Panc1 (cell line): Measurements from ENCODE around the gene ACMSD. TPM values are rescaled to one million over a fixed set of nuclear protein-coding genes. Genes with fewer than 3 reads are reported as not detected.
"Not testable (repeated sequence)": the region's sequence is repeated elsewhere in the genome, so short reads cannot be mapped to it uniquely, and the experiment has no call there.

Experiments
- ATAC-seq: fragments of 200-7000 bp; cut with Tn5 transposase; 2 replicates; pipeline ENCODE4 v1.9.1; 2020; ENCODE audit warnings: mild to moderate bottlenecking, moderate library complexity
- BruUV-seq: library from RNA; stranded (reverse); fragments of 400-500 nt; replicated peaks from 2 replicates; lab custom pipeline; 2021; lab: Mats Ljungman, UMichigan
- CTCF ChIA-PET: fragments of 300-600 bp; sonication (Branson Sonifier 250); formaldehyde crosslinking; loops from one replicate; lab custom pipeline; 2022; ENCODE audit warnings: antibody characterized with exemption; lab: Charles Lee
- POLR2A ChIA-PET: fragments of 300-600 bp; sonication (Branson Sonifier 250); formaldehyde crosslinking; loops from one replicate; lab custom pipeline; 2022; ENCODE audit warnings: antibody characterized with exemption; lab: Charles Lee
- DNase-seq: peaks from one replicate; pipeline ENCODE4 v3.0.0-alpha.2; 2010; ENCODE audit warnings: low read depth, low spot score
- H3K27ac ChIP-seq: 2 replicates; pipeline ENCODE4 v1.5.1; 2011; ENCODE audit warnings: mild to moderate bottlenecking, low read length, inconsistent platforms
- H3K27me3 ChIP-seq: fragments of 200-500 bp; sonication (Bioruptor generic); 2 replicates; pipeline ENCODE4 v1.6.0; 2014; ENCODE audit warnings: low read length, inconsistent platforms; ENCODE audit not compliant: control insufficient read depth, insufficient read depth
- H3K36me3 ChIP-seq: fragments of 200-500 bp; sonication (Bioruptor generic); 2 replicates; pipeline ENCODE4 v1.5.1; 2014; ENCODE audit warnings: inconsistent platforms, mild to moderate bottlenecking, low read length, moderate library complexity; ENCODE audit not compliant: control insufficient read depth, insufficient read depth
- H3K4me1 ChIP-seq: 2 replicates; pipeline ENCODE4 v1.5.1; 2011; ENCODE audit warnings: inconsistent platforms, mild to moderate bottlenecking, low read length, moderate library complexity; ENCODE audit not compliant: control insufficient read depth, insufficient read depth
- H3K4me3 ChIP-seq, 2 experiments: 2 replicates each; pipeline ENCODE4 v1.5.1; 2011 to 2012; ENCODE audit warnings: low read depth in 2 of 2, low read length in 2 of 2, mild to moderate bottlenecking in 2 of 2, inconsistent platforms in 1 of 2, moderate library complexity in 1 of 2
- H3K9me3 ChIP-seq: fragments of 200-500 bp; sonication (Bioruptor generic); 2 replicates; pipeline ENCODE4 v1.5.1; 2014; ENCODE audit warnings: low read depth, mild to moderate bottlenecking, inconsistent platforms, low read length, moderate library complexity; ENCODE audit not compliant: control insufficient read depth, insufficient read depth
- CTCF ChIP-seq: fragments of 450-650 bp; IDR thresholded peaks from 2 replicates; pipeline ENCODE4 v1.5.1; 2017; ENCODE audit warnings: mild to moderate bottlenecking
- POLR2AphosphoS5 ChIP-seq: IDR thresholded peaks from 2 replicates; pipeline ENCODE4 v1.6.1; 2012; ENCODE audit warnings: mild to moderate bottlenecking, low read depth, low read length, moderate library complexity
- REST ChIP-seq, 2 experiments: IDR thresholded peaks; 2 replicates each; pipeline ENCODE4 v1.6.1; 2011 to 2012; ENCODE audit warnings: low read depth in 2 of 2, control low read depth in 1 of 2, low read length in 1 of 2, mild to moderate bottlenecking in 1 of 2, moderate library complexity in 1 of 2; ENCODE audit not compliant: insufficient read depth in 1 of 2
- SIN3A ChIP-seq: IDR thresholded peaks from 2 replicates; pipeline ENCODE4 v1.6.1; 2012; ENCODE audit warnings: low read depth, mild to moderate bottlenecking, low read length, moderate library complexity, borderline replicate concordance; ENCODE audit not compliant: insufficient read depth
- TCF7L2 ChIP-seq: IDR thresholded peaks from 2 replicates; pipeline ENCODE4 v1.6.1; 2011; ENCODE audit warnings: mild to moderate bottlenecking, low read depth, low read length, inconsistent platforms
- in situ Hi-C: cut with HindIII; loops from 2 replicates; pipeline ENCODE4 v1.10.0; 2016; ENCODE audit warnings: low sequenced_read_pairs, low pct_unique_long_range_greater_than_20kb
- intact Hi-C: fragments of 100-400 bp; cut with micrococcal nuclease; formaldehyde crosslinking; loops from one replicate; pipeline ENCODE4 v1.10.0; 2022; ENCODE audit not compliant: unreplicated experiment
- total RNA-seq: library from RNA; stranded (reverse); gene quantifications from one replicate; pipeline ENCODE4 v1.2.1, GENCODE V29; 2021; ENCODE audit not compliant: unreplicated experiment

Gene ACMSD
- total RNA-seq, 1 experiment from 2014 or later = not detected

GRCh38 chr2:134800341-134800740 lies 38.1 kb upstream of the ACMSD start:
- ATAC-seq (no peak), DNase-seq (no peak)
- intact Hi-C loops = no loop called here
- TF ChIP-seq SIN3A = no peak
- TF ChIP-seq CTCF = no peak
- TF ChIP-seq POLR2AphosphoS5 = no peak
- no peak for TF ChIP-seq REST (IDR thresholded peaks at IDR 0.05; ENCODE audit: insufficient read depth in 1 of 2, low read depth in 2 of 2, low read length in 1 of 2)
- no peak for TF ChIP-seq TCF7L2
- ChIA-PET POLR2A (no interaction called here), CTCF (no interaction called here)
- H3K9me3 ChIP-seq = no peaks in the 10 kb centered on the region
- no peaks in the 10 kb centered on the region for H3K36me3 ChIP-seq
- no peaks in the 10 kb centered on the region for H3K27me3 ChIP-seq
- BruUV-seq = no TSS peak
- no peaks in the 10 kb centered on the region for H3K4me1 ChIP-seq
- H3K4me3 ChIP-seq = no peak overlapping the region
- in situ Hi-C loops = no loop called here
- no peak overlapping the region for H3K27ac ChIP-seq

- in situ Hi-C loops, CTCF ChIA-PET, H3K27me3 ChIP-seq, H3K4me3 ChIP-seq, DNase-seq, intact Hi-C loops, ATAC-seq, H3K4me1 ChIP-seq, BruUV-seq, H3K9me3 ChIP-seq, H3K27ac ChIP-seq, H3K36me3 ChIP-seq: not testable (repeated sequence)
- POLR2A ChIA-PET = interaction anchor here (0.6 kb wide), 1 partner anchor 41 kb away, joined by 5 read pairs; no protein-coding TSS in a partner anchor
Measured at GRCh38 chr2:134803609-134804405, 34.6 kb upstream of the ACMSD start.

GRCh38 chr2:134815741-134816140 lies 22.7 kb upstream of the ACMSD start:
- CTCF ChIA-PET = no interaction called here
- TF ChIP-seq POLR2AphosphoS5 = no peak
- no peak for TF ChIP-seq REST (IDR thresholded peaks at IDR 0.05; ENCODE audit: insufficient read depth in 1 of 2, low read depth in 2 of 2, low read length in 1 of 2)
- no peak for TF ChIP-seq TCF7L2
- no peak for TF ChIP-seq CTCF
- TF ChIP-seq SIN3A = no peak
- in situ Hi-C loops = no loop called here
- no peak overlapping the region for H3K4me3 ChIP-seq
- H3K27me3 ChIP-seq = no peaks in the 10 kb centered on the region
- H3K9me3 ChIP-seq = peaks cover 3% of the 10 kb centered on the region; the same call in 1 of the 2 replicates
- no peak for ATAC-seq
- no TSS peak for BruUV-seq
- DNase-seq = no peak
- intact Hi-C loops = no loop called here
- no peaks in the 10 kb centered on the region for H3K4me1 ChIP-seq
- POLR2A ChIA-PET = no interaction called here
- no peaks in the 10 kb centered on the region for H3K36me3 ChIP-seq
- H3K27ac ChIP-seq = no peak overlapping the region
